ENCODE results near the gene TSPAN3. TPM values are rescaled to one million over a fixed set of nuclear protein-coding genes. Genes with fewer than 3 reads are reported as not detected.

TSPAN3 gene
- total RNA-seq, 1 donor from 2014 or later: 97.1 TPM

GRCh38 chr15:77017761-77018720 is 52.9 kb downstream of the TSPAN3 start:
- no peak for ATAC-seq
- no peak for DNase-seq
- intact Hi-C loops (cut with micrococcal nuclease): no loop called here

DNA sequence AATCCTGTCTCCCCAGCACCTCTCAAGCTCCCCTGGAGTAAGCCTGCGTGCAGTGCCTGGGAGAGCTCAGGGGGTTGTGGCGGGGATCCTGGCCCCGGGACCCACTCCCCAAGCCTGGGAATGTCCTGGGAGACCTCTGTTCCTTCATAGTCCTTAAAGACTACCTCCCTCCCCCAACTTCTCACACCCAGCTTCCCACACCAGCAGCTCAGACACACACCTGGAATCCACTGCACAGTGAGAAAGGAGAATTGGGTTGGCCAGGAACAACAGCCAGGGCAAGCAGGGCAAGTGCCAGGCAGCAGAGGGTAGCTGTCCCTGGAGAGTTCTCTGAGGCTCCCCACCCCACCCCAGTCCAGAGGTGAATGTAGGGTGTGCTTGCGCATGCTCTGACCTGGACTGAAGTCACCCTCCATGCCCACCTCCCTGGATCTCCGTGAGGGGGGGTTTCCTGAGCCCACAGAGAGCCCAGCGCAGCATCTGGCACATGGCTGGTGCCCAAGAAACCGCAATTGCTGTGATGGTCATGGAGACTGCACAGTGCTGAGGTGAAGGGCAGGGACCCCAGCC is 53.7 kb downstream of the TSPAN3 start:
- ATAC-seq (no peak), DNase-seq (no peak)
- intact Hi-C loops (cut with micrococcal nuclease): no loop called here

DNA sequence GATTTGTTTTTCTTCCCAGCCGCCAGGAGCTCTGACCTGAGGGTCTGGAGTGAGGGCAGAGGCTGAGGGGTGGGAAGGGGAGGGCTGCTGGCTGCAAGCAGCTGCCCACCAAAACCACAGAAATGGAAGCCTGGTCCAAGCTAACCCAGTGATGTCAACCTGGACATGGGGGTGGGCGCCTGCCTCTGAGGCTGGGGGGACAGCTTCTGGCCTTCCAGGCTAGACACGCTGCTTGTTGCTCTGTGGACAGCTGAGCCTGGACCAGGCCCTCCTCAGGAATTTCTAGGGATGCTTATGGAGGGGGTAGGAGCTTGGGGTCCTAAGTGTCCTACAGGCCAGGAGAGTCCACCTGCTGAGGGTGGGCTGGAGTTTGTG is 54.6 kb downstream of the TSPAN3 start:
- no peak for DNase-seq
- ATAC-seq: no peak

GRCh38 chr15:77015646-77016320 is 55.1 kb downstream of the TSPAN3 start:
- no peak for DNase-seq
- intact Hi-C loops (cut with micrococcal nuclease): no loop called here
- ATAC-seq: no peak

More for the DNA sequence above, 54.6 kb downstream of the TSPAN3 start:
- intact Hi-C loops (cut with micrococcal nuclease): no loop called here

- intact Hi-C loops (cut with micrococcal nuclease): no loop called here
- DNase-seq (no peak), ATAC-seq (peak; percentile 49)
These were observed 56.5 kb downstream of the TSPAN3 start for GRCh38 chr15:77014132-77015081.

DNA sequence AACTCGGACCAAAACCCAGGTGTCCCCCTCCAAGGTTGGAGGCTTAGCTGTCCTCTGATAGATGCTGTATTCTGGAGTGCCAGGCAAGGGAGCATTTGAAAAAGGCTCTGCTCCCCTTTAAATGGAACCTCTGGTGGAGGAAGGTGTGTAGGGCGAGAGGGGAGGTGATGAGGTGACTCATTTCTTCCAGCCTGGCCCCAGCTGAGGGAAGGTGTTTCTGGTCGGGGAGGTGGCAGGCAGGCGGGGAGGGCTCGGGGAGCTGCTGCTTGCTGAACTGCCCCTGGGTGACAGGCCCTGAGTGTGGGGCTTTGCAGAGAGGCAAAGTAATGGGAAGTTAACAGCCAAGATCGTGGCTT is 57.2 kb downstream of the TSPAN3 start:
- DNase-seq: no peak
- peak; percentile 10 for ATAC-seq
- intact Hi-C loops (cut with micrococcal nuclease): no loop called here

DNA sequence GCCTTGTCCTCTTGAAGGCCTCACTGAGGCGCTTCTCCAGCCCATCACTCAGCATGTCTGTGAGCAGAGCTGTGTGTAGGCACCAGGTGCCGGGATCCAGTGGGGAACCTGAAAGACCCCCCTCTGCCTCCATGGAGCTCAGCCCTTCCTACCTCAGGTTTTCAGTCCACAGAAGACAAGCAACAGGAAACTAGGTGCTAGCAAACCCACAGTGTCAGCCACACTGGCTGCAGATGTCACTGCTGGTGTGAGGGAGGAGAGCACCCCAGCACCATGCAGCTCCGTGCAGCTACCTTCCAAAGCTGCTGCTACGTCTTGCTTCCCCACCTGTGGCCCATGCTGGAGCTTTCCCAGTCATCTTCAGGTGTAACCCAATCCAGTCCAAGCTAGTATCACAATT is 58.0 kb downstream of the TSPAN3 start:
- intact Hi-C loops (cut with micrococcal nuclease): no loop called here
- no peak for DNase-seq
- no peak for ATAC-seq

DNA sequence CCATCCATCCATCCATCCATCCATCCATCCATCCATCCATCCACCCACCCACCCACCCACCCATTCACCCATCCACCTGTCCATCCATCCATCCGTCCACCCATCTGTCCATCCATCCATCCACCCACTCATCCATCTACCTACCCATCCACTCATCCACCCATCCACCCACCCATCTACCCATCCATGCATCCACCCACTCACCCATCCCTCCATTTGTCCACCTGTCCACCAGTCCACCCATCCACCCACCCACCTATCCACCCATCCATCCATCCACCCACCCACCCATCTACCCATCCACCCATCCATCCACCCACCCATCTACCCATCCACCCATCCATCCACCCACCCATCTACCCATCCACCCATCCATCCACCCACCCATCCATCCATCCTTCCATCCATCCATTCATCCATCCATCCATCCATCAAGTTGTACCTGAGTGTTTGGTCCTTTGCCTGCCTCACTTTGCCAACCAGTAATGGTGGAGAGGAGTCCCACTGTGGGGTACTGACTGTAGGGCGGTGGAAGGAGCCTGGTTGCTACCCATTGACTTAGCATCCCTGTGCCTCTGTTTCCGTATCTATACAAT is 58.7 kb downstream of the TSPAN3 start:
- intact Hi-C loops (cut with micrococcal nuclease): no loop called here
- ATAC-seq: no peak
- no peak for DNase-seq

GRCh38 chr15:77010857-77011256 is 60.1 kb downstream of the TSPAN3 start:
- no peak for ATAC-seq
- intact Hi-C loops (cut with micrococcal nuclease): no loop called here

GRCh38 chr15:77010312-77010686 is 60.6 kb downstream of the TSPAN3 start:
- ATAC-seq (no peak), DNase-seq (peak; percentile 3)

More at GRCh38 chr15:77010857-77011256, 60.1 kb downstream of the TSPAN3 start:
- DNase-seq: no peak

DNA sequence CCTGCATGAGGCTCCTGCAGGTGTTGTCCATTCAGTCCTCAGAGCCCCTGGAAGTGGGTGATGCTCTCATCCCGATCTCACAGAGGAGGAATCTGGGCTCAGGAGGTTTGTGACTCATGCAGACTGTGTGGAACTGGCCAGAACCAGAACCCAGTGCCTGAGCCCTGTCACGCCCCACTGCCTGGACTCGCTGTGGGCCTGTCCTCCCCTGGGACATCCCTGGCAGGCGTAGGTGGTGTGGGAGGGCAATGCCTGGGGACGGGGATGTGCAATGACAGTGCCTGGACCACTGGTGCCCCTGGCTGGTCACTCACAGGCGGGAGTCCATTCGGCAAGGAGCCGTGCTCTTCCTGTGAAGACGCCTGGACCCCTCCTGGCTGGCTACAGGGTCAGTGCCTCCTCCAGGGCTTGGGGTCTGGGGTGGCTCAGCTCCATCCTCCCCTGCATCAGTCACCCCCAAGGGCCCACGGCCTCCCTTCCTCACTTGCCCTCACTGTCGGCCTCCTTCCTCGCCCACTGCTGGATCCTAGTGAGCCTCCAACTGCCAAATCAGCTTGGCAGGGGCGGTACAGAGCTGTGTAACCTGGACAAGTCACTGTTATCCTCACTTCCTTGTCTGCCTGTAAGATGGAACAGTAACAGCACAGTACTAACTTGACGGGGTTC is 61.1 kb downstream of the TSPAN3 start:
- ATAC-seq: no peak
- intact Hi-C loops (cut with micrococcal nuclease): no loop called here
- DNase-seq: peak; percentile 13

More at GRCh38 chr15:77010312-77010686, 60.6 kb downstream of the TSPAN3 start:
- intact Hi-C loops (cut with micrococcal nuclease): no loop called here

DNA sequence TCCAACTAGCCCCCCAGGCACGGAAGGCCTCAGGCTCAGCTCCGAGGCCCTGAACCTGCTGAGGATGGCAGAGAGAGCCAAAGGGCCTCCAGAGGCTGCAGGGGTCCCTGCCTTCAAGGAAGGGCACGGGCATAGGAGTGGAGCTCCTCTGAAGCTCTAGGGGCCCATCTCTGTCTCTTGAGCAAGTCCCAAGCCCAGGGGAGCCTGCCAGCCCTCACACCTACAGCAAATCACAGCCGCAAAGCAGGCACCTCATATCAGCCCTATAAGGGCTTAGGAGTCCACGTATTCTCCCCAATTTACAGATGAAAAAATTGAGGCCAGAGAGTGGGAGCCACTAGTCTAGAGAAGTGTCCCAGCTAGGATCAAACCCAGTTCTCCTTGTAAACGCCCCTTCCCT is 61.7 kb downstream of the TSPAN3 start:
- intact Hi-C loops (cut with micrococcal nuclease): no loop called here
- DNase-seq (peak; percentile 15), ATAC-seq (no peak)

GRCh38 chr15:77004189-77004588 is 66.7 kb downstream of the TSPAN3 start:
- peak; percentile 73 for DNase-seq
- ATAC-seq: peak; percentile 86
- intact Hi-C loops (cut with micrococcal nuclease): no loop called here

DNA sequence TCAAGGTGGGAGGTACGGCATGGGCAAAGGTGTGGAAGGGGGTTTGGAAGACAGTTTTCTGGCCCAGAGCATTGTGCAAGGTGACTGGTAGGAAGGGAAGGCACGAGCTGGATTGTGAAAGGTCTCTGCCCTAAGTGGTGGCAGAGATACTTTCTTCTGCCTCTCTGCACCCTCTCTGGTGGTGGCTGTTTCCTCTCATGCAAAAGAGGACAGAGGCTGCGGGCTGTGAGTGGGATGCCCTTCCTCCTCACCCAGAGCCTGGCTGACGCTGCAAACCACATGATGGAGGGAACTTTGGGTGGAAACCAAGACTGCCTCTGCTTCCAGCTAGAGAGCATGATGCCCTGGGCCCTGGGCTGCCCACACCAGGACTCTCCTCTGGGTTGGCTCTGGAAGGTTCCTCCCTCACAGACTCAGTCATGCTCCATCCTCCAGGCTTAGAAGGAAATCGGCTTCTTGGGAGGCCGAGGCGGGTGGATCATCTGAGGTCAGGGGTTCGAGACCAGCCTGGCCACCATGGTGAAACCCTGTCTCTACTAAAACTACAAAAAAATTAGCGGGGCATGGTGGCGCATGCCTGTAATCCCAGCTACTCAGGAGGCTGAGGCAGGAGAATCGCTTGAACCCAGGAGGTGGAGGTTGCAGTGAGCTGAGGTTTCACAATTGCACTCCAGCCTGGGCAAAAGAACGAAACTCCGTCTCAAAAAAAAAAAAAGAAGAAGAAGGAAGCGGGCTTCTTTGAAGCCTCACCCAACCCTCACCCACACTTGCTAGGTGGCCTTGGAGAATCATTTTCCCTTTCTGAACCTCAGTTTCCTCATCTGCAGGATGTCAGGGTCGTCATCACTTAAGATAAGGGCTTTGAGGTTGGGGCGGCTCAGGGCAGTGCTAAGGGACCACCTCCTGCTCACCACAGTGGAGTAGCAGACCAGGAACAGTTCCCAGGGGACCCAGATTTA is 67.7 kb downstream of the TSPAN3 start:
- ATAC-seq (peak; percentile 81), DNase-seq (peak; percentile 62)

GRCh38 chr15:77002436-77002835 is 68.5 kb downstream of the TSPAN3 start:
- intact Hi-C loops (cut with micrococcal nuclease): no loop called here
- no peak for ATAC-seq
- DNase-seq: no peak

More for the DNA sequence above, 67.7 kb downstream of the TSPAN3 start:
- intact Hi-C loops (cut with micrococcal nuclease): no loop called here

DNA sequence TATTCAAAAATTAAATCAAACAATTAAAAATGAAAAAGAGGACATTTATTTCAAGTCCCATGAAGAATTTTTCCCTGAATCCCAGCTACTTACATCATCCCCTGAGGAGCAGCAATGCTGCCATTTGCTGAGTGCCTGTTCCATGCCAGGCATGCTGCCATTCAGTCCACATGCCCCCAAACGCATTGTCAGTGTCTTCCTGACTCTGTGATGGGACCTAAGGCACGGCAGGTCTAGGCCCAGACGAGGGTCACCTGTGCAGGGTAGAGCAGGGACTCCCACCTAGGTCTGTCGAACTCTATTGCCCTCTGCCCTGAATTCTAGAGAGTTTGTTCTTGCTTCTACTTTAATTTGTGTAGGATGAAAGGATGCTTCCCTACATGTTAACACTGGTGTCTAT is 68.9 kb downstream of the TSPAN3 start:
- DNase-seq: no peak
- no peak for ATAC-seq
- intact Hi-C loops (cut with micrococcal nuclease): no loop called here

DNA sequence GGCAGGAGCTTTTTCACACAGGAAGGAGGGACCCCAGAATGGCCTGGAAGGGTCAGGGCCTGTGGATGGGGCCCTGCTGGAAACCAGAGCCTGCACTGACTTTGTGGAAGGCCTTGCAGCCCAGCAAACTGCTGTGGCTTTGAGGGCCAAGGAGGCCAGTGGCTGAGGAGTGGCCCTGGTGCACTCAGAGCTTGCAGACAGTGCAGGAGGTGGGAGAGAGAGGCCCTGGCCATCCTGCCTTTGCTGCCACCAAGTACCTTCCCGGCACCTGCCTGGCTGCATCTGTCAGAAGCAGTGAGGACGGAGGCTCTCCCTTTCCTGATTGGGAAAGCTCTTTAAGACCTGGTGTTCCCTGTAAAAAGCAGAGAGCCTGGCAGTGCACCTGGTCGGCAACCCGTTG is 69.6 kb downstream of the TSPAN3 start:
- ATAC-seq (no peak), DNase-seq (no peak)
- intact Hi-C loops (cut with micrococcal nuclease): no loop called here

Measured in left ventricle myocardium superior (tissue), 1 donor.